NT2/D1 (cell line): ENCODE results near the gene TBC1D17.

Experiments
- DNase-seq: peaks from one replicate; pipeline ENCODE4 v3.0.0-alpha.2; 2011; ENCODE audit warnings: low read depth, low spot score
- H3K27me3 ChIP-seq: 2 replicates; pipeline ENCODE4 v1.6.0; 2011; ENCODE audit warnings: mild to moderate bottlenecking; ENCODE audit not compliant: insufficient read length, insufficient read depth
- H3K36me3 ChIP-seq: 2 replicates; pipeline ENCODE4 v1.6.1; 2011; ENCODE audit warnings: mild to moderate bottlenecking, low read length, mixed read lengths; ENCODE audit not compliant: insufficient read depth, insufficient read length
- H3K4me1 ChIP-seq: 2 replicates; pipeline ENCODE4 v1.5.1; 2011; ENCODE audit not compliant: insufficient read depth, insufficient read length
- H3K4me3 ChIP-seq: 2 replicates; pipeline ENCODE4 v1.5.1; 2011; ENCODE audit warnings: low read depth; ENCODE audit not compliant: insufficient read length
- H3K9ac ChIP-seq: 2 replicates; pipeline ENCODE4 v1.6.0; 2011; ENCODE audit warnings: low read depth; ENCODE audit not compliant: insufficient read length
- H3K9me3 ChIP-seq: 2 replicates; pipeline ENCODE4 v1.5.1; 2011; ENCODE audit warnings: mild to moderate bottlenecking, low read length; ENCODE audit not compliant: insufficient read depth
- SUZ12 ChIP-seq: IDR thresholded peaks from 2 replicates; pipeline ENCODE4 v1.6.1; 2011; ENCODE audit not compliant: insufficient read length, insufficient read depth; ENCODE audit errors: extremely low read depth
- YY1 ChIP-seq: IDR thresholded peaks from 2 replicates; pipeline ENCODE4 v1.6.1; 2011; ENCODE audit not compliant: insufficient read length, insufficient read depth
- ZNF274 ChIP-seq: IDR thresholded peaks from 2 replicates; pipeline ENCODE4 v1.6.1; 2011; ENCODE audit warnings: mild to moderate bottlenecking, low read depth, low read length

The TBC1D17 gene

GRCh38 chr19:49907745-49908446 lies 30.4 kb downstream of the TBC1D17 start:
- Histone ChIP-seq H3K9ac (no peak overlapping the region), H3K27me3 (no peaks in the 10 kb centered on the region), H3K9me3 (no peaks in the 10 kb centered on the region), H3K4me1 (peaks cover 16% of the 10 kb centered on the region), H3K4me3 (no peak overlapping the region), H3K36me3 (peaks cover 59% of the 10 kb centered on the region)
- TF ChIP-seq ZNF274 = no peak
- TF ChIP-seq YY1 = no peak
- no peak for TF ChIP-seq SUZ12
- DNase-seq = no peak

GRCh38 chr19:49908480-49909420 lies 31.2 kb downstream of the TBC1D17 start:
- H3K9ac ChIP-seq = no peak overlapping the region
- H3K4me1 ChIP-seq = peaks cover 17% of the 10 kb centered on the region
- no peak for DNase-seq
- H3K27me3 ChIP-seq = no peaks in the 10 kb centered on the region
- peaks cover 68% of the 10 kb centered on the region for H3K36me3 ChIP-seq
- no peaks in the 10 kb centered on the region for H3K9me3 ChIP-seq
- no peak for TF ChIP-seq SUZ12
- no peak for TF ChIP-seq ZNF274
- TF ChIP-seq YY1 = no peak
- no peak overlapping the region for H3K4me3 ChIP-seq

- Histone ChIP-seq H3K36me3 (peaks cover 80% of the 10 kb centered on the region), H3K4me3 (no peak overlapping the region), H3K9ac (no peak overlapping the region), H3K27me3 (no peaks in the 10 kb centered on the region), H3K4me1 (peaks cover 17% of the 10 kb centered on the region), H3K9me3 (no peaks in the 10 kb centered on the region)
- TF ChIP-seq YY1 (no peak), SUZ12 (no peak), ZNF274 (no peak)
- DNase-seq = no peak
These were observed 32.7 kb downstream of the TBC1D17 start for GRCh38 chr19:49910179-49910578.

- Histone ChIP-seq H3K9ac (no peak overlapping the region), H3K36me3 (peaks cover 88% of the 10 kb centered on the region), H3K4me3 (no peak overlapping the region), H3K9me3 (no peaks in the 10 kb centered on the region), H3K4me1 (peaks cover 17% of the 10 kb centered on the region), H3K27me3 (no peaks in the 10 kb centered on the region)
- no peak for TF ChIP-seq SUZ12
- no peak for TF ChIP-seq YY1
- no peak for TF ChIP-seq ZNF274
- no peak for DNase-seq
These were observed 34.1 kb downstream of the TBC1D17 start for GRCh38 chr19:49911381-49912145.

GRCh38 chr19:49912965-49913685 lies 35.6 kb downstream of the TBC1D17 start:
- Histone ChIP-seq H3K36me3 (peaks cover 87% of the 10 kb centered on the region), H3K9ac (no peak overlapping the region), H3K4me3 (no peak overlapping the region), H3K9me3 (no peaks in the 10 kb centered on the region), H3K27me3 (no peaks in the 10 kb centered on the region), H3K4me1 (peaks cover 9% of the 10 kb centered on the region)
- DNase-seq = no peak
- no peak for TF ChIP-seq ZNF274

- H3K4me3 ChIP-seq = no peak overlapping the region
These were observed 36.2 kb downstream of the TBC1D17 start for GRCh38 chr19:49913720-49914119.

More at GRCh38 chr19:49913720-49914119, 36.2 kb downstream of the TBC1D17 start:
- H3K4me1 ChIP-seq = peaks cover 6% of the 10 kb centered on the region
- no peak for DNase-seq
- no peak overlapping the region for H3K9ac ChIP-seq
- no peak for TF ChIP-seq SUZ12
- TF ChIP-seq YY1 = no peak
- TF ChIP-seq ZNF274 = no peak
- peaks cover 86% of the 10 kb centered on the region for H3K36me3 ChIP-seq
- H3K27me3 ChIP-seq = no peaks in the 10 kb centered on the region
- H3K9me3 ChIP-seq = no peaks in the 10 kb centered on the region
